ENCODE data around the gene HNRNPA1. TPM values are rescaled to one million over a fixed set of nuclear protein-coding genes. Genes with fewer than 3 reads are reported as not detected.

HNRNPA1 gene
- total and polyA plus RNA-seq, 9 of the 15 experiments (the other 6 are each of a cell fraction or from before 2014, with no cell fraction given) = 1,166 to 2,703 (median 1,815) TPM

- TF ChIP-seq ETV6 (IDR thresholded peaks at IDR 0.05; ENCODE audit: borderline replicate concordance in 1 of 2, low read depth in 2 of 2, low read length in 1 of 2) (no peak), ETV6 (CRISPR knock-in tag; IDR thresholded peaks at IDR 0.05; ENCODE audit: borderline replicate concordance) (no peak), NR2C2 (CRISPR knock-in tag; IDR thresholded peaks at IDR 0.05) (no peak), NR2C2 (tag; IDR thresholded peaks at IDR 0.05) (peak; percentile 7; the same call in 1 of the 2 replicates), ZNF175 (CRISPR knock-in tag; IDR thresholded peaks at IDR 0.05; ENCODE audit: low read depth) (no peak), ARID4B (CRISPR knock-in tag; IDR thresholded peaks at IDR 0.05) (peak; percentile 60; the same call in 1 of the 2 replicates), ZNF695 (CRISPR knock-in tag; IDR thresholded peaks at IDR 0.05) (no peak), ETV5 (CRISPR knock-in tag; IDR thresholded peaks at IDR 0.05; ENCODE audit: low read depth) (no peak), TFAP4 (CRISPR knock-in tag; IDR thresholded peaks at IDR 0.05; ENCODE audit: borderline replicate concordance) (peak; percentile 97), ZNF766 (CRISPR knock-in tag; conservative IDR thresholded peaks at IDR 0.05) (peak; percentile 47; the same call in 1 of the 2 replicates), ILF3 (IDR thresholded peaks at IDR 0.05; ENCODE audit: borderline replicate concordance) (no peak), NFRKB (IDR thresholded peaks at IDR 0.05; ENCODE audit: low read depth) (peak; percentile 81; the same call in 1 of the 2 replicates), CBFA2T3 (IDR thresholded peaks at IDR 0.05) (peak; percentile 34; the same call in 1 of the 2 replicates), HMGN3 (IDR thresholded peaks at IDR 0.05; ENCODE audit: borderline replicate concordance, extremely low read depth, insufficient read length, low read depth, low read length) (peak; percentile 51), NELFE (IDR thresholded peaks at IDR 0.05; ENCODE audit: insufficient read depth, insufficient read length) (no peak), CHD1 (IDR thresholded peaks at IDR 0.05; ENCODE audit: low read length) (no peak), TBP (optimal IDR thresholded peaks at IDR 0.05; ENCODE audit: low read depth, low read length) (peak; percentile 49), NR4A1 (CRISPR knock-in tag; IDR thresholded peaks at IDR 0.05) (no peak), NR4A1 (tag; IDR thresholded peaks at IDR 0.05) (no peak), ZNF197 (CRISPR knock-in tag; IDR thresholded peaks at IDR 0.05; ENCODE audit: low read depth) (no peak), CXXC5 (CRISPR knock-in tag; IDR thresholded peaks at IDR 0.05) (no peak), MYC (IDR thresholded peaks at IDR 0.05; ENCODE audit: low read depth, low read length) (peak; percentile 24), MYC (CRISPR knock-in tag; IDR thresholded peaks at IDR 0.05; ENCODE audit: borderline replicate concordance, low read depth) (no peak)
Measured at GRCh38 chr12:54259194-54260011, 21.1 kb upstream of the HNRNPA1 start (continued).

Measured in K562 (cell line).